Activated T-cell treated with anti-CD3 and anti-CD28 coated beads, Interleukin-2, amount 50 U/mL, for 1 hour (primary cell): Measurements from ENCODE around the gene CEP170.
"Not testable (repeated sequence)": the region's sequence is repeated elsewhere in the genome, so short reads cannot be mapped to it uniquely, and the experiment has no call there.

ENCODE experiments used
- DNase-seq: peaks from one replicate; pipeline ENCODE4 v3.0.0-alpha.2; 2020

CEP170 gene

DNA sequence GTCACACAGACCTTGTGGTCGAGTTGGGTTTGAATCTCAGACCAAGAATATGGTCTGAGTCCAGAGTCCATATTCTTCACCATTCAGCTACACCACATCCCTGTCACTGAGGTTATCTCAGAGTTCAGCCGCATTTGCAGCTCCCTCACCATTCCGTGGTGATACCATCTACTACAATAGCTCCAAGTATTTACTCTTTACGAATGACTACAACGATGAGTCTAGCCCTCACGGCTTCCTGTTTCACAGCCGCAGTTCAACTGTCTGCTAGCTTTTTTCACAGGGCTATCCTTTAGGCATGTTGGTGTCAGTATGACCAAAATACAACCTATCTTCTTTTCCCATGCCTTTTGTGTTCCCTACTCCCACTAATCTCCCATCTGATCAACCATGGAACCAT lies 104.2 kb downstream of the CEP170 start:
- not testable (repeated sequence) for DNase-seq

- not testable (repeated sequence) for DNase-seq
These were observed 106.0 kb downstream of the CEP170 start for GRCh38 chr1:243149120-243149519.

- not testable (repeated sequence) for DNase-seq
These were observed 107.7 kb downstream of the CEP170 start for GRCh38 chr1:243147351-243147750.

DNA sequence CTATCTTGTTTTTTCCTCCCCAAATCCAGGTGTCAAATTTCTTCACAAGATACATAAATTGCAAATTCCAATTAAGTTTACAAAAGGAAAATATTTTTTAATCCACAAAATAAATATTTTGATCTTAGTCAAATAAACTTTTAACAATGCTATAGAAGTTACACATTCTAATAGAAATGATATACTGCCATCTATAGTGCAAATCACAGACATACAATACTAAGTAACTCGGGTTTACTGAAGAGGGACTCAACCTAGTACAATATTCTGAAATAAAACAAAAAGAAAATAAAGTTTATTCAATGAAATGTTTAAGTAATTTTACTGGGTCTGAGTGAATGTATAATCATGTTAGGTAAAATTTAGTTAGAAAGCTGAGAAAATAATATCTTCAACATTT lies 114.6 kb downstream of the CEP170 start:
- not testable (repeated sequence) for DNase-seq

GRCh38 chr1:243122876-243123409 lies 132.1 kb downstream of the CEP170 start:
- DNase-seq: not testable (repeated sequence)

- DNase-seq: not testable (repeated sequence)
These were observed 133.1 kb downstream of the CEP170 start for GRCh38 chr1:243121939-243122338.

DNA sequence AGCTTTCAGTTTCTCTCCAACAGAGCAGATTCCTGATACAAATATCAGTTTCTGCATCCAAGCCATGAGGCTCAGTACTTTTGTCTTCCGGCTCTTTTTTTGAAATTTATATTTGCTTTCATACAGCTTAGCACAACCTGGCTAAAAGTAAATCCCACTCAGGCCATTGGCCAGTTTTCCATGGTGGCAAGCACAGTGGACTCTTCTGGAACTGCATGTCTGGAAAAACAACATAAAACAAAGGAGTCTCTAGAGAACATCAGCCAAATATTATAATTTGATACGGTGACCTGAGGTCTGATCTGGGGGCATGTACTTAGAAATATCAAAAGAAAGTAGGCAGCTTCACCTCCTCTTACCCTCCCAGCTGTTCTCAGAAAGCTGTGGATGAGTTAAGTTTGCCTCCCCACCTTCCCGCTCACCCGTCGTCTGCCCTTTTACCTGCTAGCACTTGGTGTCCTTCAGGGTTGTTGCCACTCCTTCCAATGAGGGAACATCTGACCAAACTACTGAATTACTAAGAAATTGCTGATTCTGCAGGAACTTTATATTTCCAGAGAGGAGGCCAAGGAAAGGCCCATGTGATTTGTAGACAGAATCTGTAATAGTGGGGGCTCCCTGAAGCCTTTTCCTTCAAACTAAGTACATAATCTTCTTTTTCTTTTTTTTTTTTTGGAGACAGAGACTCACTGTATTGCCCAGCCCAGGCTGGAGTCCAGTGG lies 136.3 kb downstream of the CEP170 start:
- DNase-seq: not testable (repeated sequence)

DNA sequence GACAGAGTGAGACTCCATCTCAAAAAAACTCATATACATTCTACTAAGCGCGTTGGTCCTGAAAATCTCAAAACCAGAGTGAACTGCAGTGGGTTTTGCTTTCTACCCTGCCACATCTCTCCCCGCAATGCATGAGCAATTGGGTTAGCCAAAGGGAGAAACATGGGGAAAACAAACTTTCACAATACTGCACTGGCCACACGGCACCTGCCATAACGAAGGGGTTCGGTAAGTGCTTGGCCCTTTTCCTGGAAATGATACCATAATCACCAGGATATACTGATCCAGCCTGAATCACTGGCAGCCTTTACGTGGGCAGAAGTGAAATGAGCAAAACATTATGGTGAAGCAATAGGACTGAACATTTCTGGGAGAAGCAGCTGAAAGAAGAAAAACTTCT lies 138.9 kb downstream of the CEP170 start:
- DNase-seq: not testable (repeated sequence)

DNA sequence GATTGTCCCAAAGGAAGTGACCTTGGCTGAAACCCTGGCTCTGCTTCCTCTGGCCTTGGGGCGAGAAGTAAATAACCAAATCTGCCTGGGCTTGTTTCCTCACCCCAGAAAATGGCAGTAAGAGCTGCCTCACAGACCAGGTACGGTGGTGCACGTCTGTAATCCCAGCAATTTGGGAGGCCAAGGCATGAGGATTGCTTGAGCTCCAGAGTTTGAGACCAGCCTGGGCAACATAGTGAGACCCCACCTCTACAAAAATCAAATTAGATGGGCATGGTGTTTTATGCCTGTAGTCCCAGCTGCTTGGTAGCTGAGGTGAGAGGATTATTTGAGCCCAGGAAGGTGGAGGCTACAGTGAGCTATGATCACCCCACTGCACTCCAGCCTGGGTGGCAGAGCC lies 140.3 kb downstream of the CEP170 start:
- not testable (repeated sequence) for DNase-seq

- DNase-seq: not testable (repeated sequence)
These were observed 140.9 kb downstream of the CEP170 start for GRCh38 chr1:243114059-243114713.

GRCh38 chr1:243107171-243107570 lies 147.9 kb downstream of the CEP170 start:
- not testable (repeated sequence) for DNase-seq

- DNase-seq: not testable (repeated sequence)
These were observed 149.3 kb downstream of the CEP170 start for GRCh38 chr1:243105652-243106332.

DNA sequence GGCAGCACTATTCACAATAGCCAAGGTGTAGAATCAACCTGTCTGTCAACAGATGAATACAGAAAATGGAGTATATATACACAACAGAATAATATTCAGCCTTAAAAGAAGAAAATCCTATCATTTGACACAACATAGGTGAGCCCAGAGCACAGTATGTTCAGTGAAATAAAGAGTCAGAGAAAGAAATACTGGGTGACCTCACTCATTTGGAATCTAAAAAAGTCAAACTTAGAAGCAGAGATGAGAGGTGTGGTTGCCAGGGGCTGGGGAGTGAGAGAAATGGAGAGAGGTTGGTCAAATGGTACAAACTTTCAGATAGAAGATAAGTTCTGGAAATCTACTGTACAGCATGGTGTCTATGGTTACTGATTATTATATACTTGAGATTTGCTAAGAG lies 150.0 kb downstream of the CEP170 start:
- DNase-seq: not testable (repeated sequence)

GRCh38 chr1:243104452-243104851 lies 150.6 kb downstream of the CEP170 start:
- not testable (repeated sequence) for DNase-seq

DNA sequence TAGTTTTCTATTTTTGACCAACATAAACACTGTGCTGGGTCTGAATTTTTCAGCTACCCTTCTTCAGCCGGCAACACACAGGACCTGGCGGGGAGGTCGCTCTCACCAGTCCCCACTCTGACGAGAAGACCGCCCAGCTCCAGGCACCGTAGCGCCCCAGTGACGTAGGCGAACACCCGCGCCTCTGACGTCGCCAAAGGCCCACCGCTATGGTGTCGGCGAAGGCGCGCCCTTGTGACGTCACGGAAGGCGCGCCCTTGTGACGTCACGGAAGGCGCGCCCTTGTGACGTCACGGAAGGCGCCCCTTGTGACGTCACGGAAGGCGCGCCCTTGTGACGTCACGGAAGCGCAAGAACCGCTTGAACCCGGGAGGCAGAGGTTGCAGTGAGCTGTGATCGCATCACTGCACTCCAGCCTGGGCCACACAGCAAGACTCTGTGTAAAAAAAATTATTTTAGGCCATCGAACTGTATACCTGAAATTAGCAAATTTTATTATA lies 153.5 kb downstream of the CEP170 start:
- peak; percentile 73 for DNase-seq

GRCh38 chr1:243087368-243087767 lies 167.7 kb downstream of the CEP170 start:
- DNase-seq: not testable (repeated sequence)
